ENCODE measurements around the gene LTBP2. TPM values are rescaled to one million over a fixed set of nuclear protein-coding genes. Genes with fewer than 3 reads are reported as not detected.

The LTBP2 gene
- total and polyA plus RNA-seq, 7 donors: 0.46 to 71.2 (median 12.1) TPM

DNA sequence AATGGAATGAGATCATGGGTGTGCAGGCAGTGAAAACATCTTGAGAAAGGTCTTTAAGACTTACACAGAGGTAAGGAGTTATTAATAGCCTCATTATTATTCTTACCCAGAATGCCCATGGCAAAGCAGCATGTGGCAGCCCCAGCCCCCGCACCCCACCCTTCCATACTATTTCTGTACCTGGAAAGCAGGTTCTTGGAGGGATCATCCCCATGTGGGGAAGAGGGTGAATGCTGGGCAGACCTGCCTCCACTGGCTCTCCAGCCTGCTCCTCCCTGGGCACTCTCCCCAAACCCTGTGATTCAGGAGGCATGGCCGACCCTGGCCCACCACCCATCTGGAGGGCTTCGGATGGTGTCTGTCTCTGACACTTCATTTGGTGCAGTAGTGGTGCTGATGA lies 147.3 kb downstream of the LTBP2 start:
- H3K4me1 ChIP-seq: no peaks in the 10 kb centered on the region
- no peaks in the 10 kb centered on the region for H3K27me3 ChIP-seq
- intact Hi-C loops (cut with DNase I): no loop called here
- H3K9me3 ChIP-seq: no peaks in the 10 kb centered on the region
- H3K4me3 ChIP-seq: no peak overlapping the region
- TF ChIP-seq POLR2A (IDR thresholded peaks at IDR 0.05): no peak
- TF ChIP-seq, protein P1, sequence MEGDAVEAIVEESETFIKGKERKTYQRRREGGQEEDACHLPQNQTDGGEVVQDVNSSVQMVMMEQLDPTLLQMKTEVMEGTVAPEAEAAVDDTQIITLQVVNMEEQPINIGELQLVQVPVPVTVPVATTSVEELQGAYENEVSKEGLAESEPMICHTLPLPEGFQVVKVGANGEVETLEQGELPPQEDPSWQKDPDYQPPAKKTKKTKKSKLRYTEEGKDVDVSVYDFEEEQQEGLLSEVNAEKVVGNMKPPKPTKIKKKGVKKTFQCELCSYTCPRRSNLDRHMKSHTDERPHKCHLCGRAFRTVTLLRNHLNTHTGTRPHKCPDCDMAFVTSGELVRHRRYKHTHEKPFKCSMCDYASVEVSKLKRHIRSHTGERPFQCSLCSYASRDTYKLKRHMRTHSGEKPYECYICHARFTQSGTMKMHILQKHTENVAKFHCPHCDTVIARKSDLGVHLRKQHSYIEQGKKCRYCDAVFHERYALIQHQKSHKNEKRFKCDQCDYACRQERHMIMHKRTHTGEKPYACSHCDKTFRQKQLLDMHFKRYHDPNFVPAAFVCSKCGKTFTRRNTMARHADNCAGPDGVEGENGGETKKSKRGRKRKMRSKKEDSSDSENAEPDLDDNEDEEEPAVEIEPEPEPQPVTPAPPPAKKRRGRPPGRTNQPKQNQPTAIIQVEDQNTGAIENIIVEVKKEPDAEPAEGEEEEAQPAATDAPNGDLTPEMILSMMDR (IDR thresholded peaks at IDR 0.05): no peak
- H3K27ac ChIP-seq: no peak overlapping the region
- WGBS, 2 donors: 92 to 95% methylated on average over 3 of the region's 3 CpGs
- DNase-seq: no peak
- no peaks in the 10 kb centered on the region for H3K36me3 ChIP-seq

DNA sequence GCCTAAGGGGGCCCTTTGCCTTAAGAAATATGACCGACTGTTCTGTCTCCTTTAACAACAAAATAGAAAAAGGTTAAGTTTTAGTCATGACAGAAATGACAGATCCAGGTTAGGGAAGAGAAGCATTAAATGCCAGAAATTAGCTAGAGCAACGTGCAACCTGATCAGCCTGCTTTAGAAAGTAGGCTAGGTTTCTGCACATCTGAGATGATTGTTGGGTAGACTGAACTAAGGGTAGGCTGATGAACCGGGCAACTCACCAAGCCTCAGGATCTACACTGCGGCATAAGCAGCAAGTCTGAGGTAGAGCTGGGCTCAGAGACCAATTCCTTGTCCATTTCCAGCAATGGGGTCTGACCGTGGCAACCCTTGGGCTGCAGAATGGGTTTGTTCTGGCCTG lies 148.3 kb downstream of the LTBP2 start:
- intact Hi-C loops (cut with DNase I): no loop called here
- Histone ChIP-seq H3K9me3 (no peaks in the 10 kb centered on the region), H3K4me1 (no peaks in the 10 kb centered on the region), H3K4me3 (no peak overlapping the region), H3K27ac (no peak overlapping the region), H3K27me3 (no peaks in the 10 kb centered on the region), H3K36me3 (no peaks in the 10 kb centered on the region)
- 86 to 87% methylated on average over 5 of the region's 5 CpGs for WGBS, 2 donors
- no peak for DNase-seq
- TF ChIP-seq, protein P1 (IDR thresholded peaks at IDR 0.05): no peak
- no peak for TF ChIP-seq EP300 (IDR thresholded peaks at IDR 0.05)
- no peak for TF ChIP-seq POLR2AphosphoS5 (IDR thresholded peaks at IDR 0.05)
- TF ChIP-seq POLR2A (IDR thresholded peaks at IDR 0.05): no peak

- Histone ChIP-seq H3K4me3 (no peak overlapping the region), H3K9me3 (no peaks in the 10 kb centered on the region), H3K27ac (no peak overlapping the region), H3K27me3 (no peaks in the 10 kb centered on the region), H3K4me1 (no peaks in the 10 kb centered on the region), H3K36me3 (no peaks in the 10 kb centered on the region)
- 94 to 95% methylated on average over 3 of the region's 3 CpGs for WGBS, 2 donors
- TF ChIP-seq POLR2AphosphoS5 (IDR thresholded peaks at IDR 0.05) (no peak), EP300 (IDR thresholded peaks at IDR 0.05) (no peak), POLR2A (IDR thresholded peaks at IDR 0.05) (no peak)
- TF ChIP-seq, protein P1 (IDR thresholded peaks at IDR 0.05): no peak
- DNase-seq: no peak
- intact Hi-C loops (cut with DNase I): no loop called here
Observed at GRCh38 chr14:74462993-74463392, 149.0 kb downstream of the LTBP2 start.

DNA sequence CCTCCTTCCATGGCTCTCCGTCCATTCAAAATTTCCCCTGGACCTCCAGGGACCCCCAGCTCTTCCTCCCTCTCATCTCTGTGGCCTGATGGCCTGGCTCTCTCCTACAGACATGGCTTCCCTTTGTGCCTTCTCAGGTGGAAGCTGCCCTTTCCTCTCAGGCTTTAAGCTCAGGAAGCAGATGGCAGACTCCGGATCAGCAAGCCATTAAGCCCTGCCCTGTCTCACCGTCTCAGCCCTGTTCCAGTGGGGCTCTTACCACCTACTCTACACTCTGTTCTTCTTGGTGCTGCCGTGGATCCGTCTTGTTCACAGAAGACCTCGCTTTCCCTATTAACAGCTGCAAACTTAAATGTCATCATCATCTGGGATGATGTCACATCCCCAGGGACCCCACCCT lies 152.1 kb downstream of the LTBP2 start:
- intact Hi-C loops (cut with DNase I): no loop called here
- DNase-seq: no peak
- TF ChIP-seq, protein P1 (IDR thresholded peaks at IDR 0.05): no peak
- no peak for TF ChIP-seq EP300 (IDR thresholded peaks at IDR 0.05)
- TF ChIP-seq POLR2A (IDR thresholded peaks at IDR 0.05): no peak
- TF ChIP-seq POLR2AphosphoS5 (IDR thresholded peaks at IDR 0.05): no peak
- no peak overlapping the region for H3K4me3 ChIP-seq
- H3K36me3 ChIP-seq: no peaks in the 10 kb centered on the region
- no peaks in the 10 kb centered on the region for H3K27me3 ChIP-seq
- 71 to 86% methylated on average over 6 of the region's 6 CpGs for WGBS, 2 donors
- H3K4me1 ChIP-seq: no peaks in the 10 kb centered on the region
- no peaks in the 10 kb centered on the region for H3K9me3 ChIP-seq
- no peak overlapping the region for H3K27ac ChIP-seq

- no peak overlapping the region for H3K27ac ChIP-seq
- H3K27me3 ChIP-seq: no peaks in the 10 kb centered on the region
- 77 to 82% methylated on average over 10 of the region's 10 CpGs for WGBS, 2 donors
- TF ChIP-seq EP300 (IDR thresholded peaks at IDR 0.05): no peak
- TF ChIP-seq POLR2AphosphoS5 (IDR thresholded peaks at IDR 0.05): no peak
- TF ChIP-seq, protein P1 (IDR thresholded peaks at IDR 0.05): peak in 1 of 4 experiments; percentile 23
- no peak for TF ChIP-seq POLR2A (IDR thresholded peaks at IDR 0.05)
- no peaks in the 10 kb centered on the region for H3K36me3 ChIP-seq
- no peak overlapping the region for H3K4me3 ChIP-seq
- H3K4me1 ChIP-seq: no peaks in the 10 kb centered on the region
- intact Hi-C loops (cut with DNase I): no loop called here
- H3K9me3 ChIP-seq: no peaks in the 10 kb centered on the region
- DNase-seq: no peak
Observed at GRCh38 chr14:74459289-74459946, 152.6 kb downstream of the LTBP2 start.

Data from sigmoid colon (tissue), 7 donors.